HL-60 (cell line): ENCODE results near the gene DUSP22.

Source experiments
- GABPA ChIP-seq: IDR thresholded peaks from 2 replicates; pipeline ENCODE4 v1.6.1; 2012; ENCODE audit warnings: low read depth
- POLR2AphosphoS5 ChIP-seq: IDR thresholded peaks from 2 replicates; pipeline ENCODE4 v1.6.1; 2012; ENCODE audit warnings: low read depth
- REST ChIP-seq: IDR thresholded peaks from 2 replicates; pipeline ENCODE4 v1.6.1; 2012; ENCODE audit warnings: low read depth; ENCODE audit not compliant: insufficient replicate concordance
- SPI1 ChIP-seq: IDR thresholded peaks from 2 replicates; pipeline ENCODE4 v1.6.1; 2012; ENCODE audit warnings: low read depth, mild to moderate bottlenecking, borderline replicate concordance
- TF ChIP-seq, protein P1 (sequence below): IDR thresholded peaks from one replicate; pipeline ENCODE4 v1.5.1; 2011; ENCODE audit warnings: low read length, control low read depth, inconsistent platforms; ENCODE audit not compliant: insufficient read depth

DNA sequence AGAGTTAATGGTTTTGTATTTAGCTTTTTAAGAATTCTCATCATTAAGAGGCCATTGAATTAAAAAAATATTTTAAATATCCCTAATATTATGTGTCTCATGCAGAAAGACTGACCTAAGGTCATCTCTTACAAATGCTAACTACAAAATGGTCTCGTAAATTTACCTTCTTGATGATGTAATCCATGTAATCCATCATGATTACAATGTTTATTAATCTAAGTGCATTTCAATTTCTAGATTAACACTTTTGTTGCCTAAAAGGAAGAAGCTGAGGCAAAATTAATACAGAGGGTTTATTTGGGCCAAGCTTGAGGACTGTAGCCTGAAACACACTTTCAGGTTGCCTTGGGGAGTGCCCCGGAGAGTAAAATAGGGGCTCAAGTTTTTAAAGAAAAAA lies 18.4 kb downstream of the DUSP22 start:
- TF ChIP-seq, protein P1, sequence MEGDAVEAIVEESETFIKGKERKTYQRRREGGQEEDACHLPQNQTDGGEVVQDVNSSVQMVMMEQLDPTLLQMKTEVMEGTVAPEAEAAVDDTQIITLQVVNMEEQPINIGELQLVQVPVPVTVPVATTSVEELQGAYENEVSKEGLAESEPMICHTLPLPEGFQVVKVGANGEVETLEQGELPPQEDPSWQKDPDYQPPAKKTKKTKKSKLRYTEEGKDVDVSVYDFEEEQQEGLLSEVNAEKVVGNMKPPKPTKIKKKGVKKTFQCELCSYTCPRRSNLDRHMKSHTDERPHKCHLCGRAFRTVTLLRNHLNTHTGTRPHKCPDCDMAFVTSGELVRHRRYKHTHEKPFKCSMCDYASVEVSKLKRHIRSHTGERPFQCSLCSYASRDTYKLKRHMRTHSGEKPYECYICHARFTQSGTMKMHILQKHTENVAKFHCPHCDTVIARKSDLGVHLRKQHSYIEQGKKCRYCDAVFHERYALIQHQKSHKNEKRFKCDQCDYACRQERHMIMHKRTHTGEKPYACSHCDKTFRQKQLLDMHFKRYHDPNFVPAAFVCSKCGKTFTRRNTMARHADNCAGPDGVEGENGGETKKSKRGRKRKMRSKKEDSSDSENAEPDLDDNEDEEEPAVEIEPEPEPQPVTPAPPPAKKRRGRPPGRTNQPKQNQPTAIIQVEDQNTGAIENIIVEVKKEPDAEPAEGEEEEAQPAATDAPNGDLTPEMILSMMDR = no peak
- TF ChIP-seq POLR2AphosphoS5 = no peak
- no peak for TF ChIP-seq GABPA
- TF ChIP-seq REST = no peak
- no peak for TF ChIP-seq SPI1
